H9 (cell line): Measurements from ENCODE around the gene CAMK1. TPM values are rescaled to one million over a fixed set of nuclear protein-coding genes. Genes with fewer than 3 reads are reported as not detected.

Source experiments
- DNase-seq: peaks from one replicate; pipeline ENCODE4 v3.0.0-alpha.2; 2017
- H2AFZ ChIP-seq: one replicate; pipeline ENCODE4 v1.6.1; 2013; ENCODE audit warnings: mild to moderate bottlenecking, low read length, control low read depth, moderate library complexity
- H2AK5ac ChIP-seq: 2 replicates; pipeline ENCODE4 v1.6.1; 2013; ENCODE audit warnings: low read length, control low read depth, mixed read lengths; ENCODE audit not compliant: insufficient read length
- H2BK120ac ChIP-seq: one replicate; pipeline ENCODE4 v1.6.1; 2013; ENCODE audit warnings: low read depth, mild to moderate bottlenecking, low read length, control low read depth, inconsistent platforms; ENCODE audit not compliant: poor library complexity, severe bottlenecking
- H2BK12ac ChIP-seq: 2 replicates; pipeline ENCODE4 v1.6.1; 2013; ENCODE audit warnings: low read length, control low read depth, mixed read lengths, low read depth; ENCODE audit not compliant: insufficient read length
- H2BK15ac ChIP-seq: 2 replicates; pipeline ENCODE4 v1.6.1; 2013; ENCODE audit warnings: low read depth, low read length, control low read depth
- H2BK20ac ChIP-seq: one replicate; pipeline ENCODE4 v1.6.1; 2013; ENCODE audit warnings: low read depth, mild to moderate bottlenecking, low read length, control low read depth, inconsistent platforms; ENCODE audit not compliant: poor library complexity, severe bottlenecking
- H2BK5ac ChIP-seq: 2 replicates; pipeline ENCODE4 v1.6.1; 2013; ENCODE audit warnings: low read length, control low read depth, mixed read lengths; ENCODE audit not compliant: insufficient read length
- H3K14ac ChIP-seq: 2 replicates; pipeline ENCODE4 v1.6.1; 2013; ENCODE audit warnings: low read length, control low read depth; ENCODE audit not compliant: insufficient read depth
- H3K18ac ChIP-seq: 2 replicates; pipeline ENCODE4 v1.6.1; 2013; ENCODE audit warnings: low read depth, mild to moderate bottlenecking, mixed read lengths, low read length, control low read depth; ENCODE audit not compliant: insufficient read length
- H3K23ac ChIP-seq: 2 replicates; pipeline ENCODE4 v1.6.1; 2013; ENCODE audit warnings: low read length, control low read depth, mixed read lengths, low read depth; ENCODE audit not compliant: insufficient read length
- H3K23me2 ChIP-seq: 2 replicates; pipeline ENCODE4 v1.6.1; 2013; ENCODE audit warnings: low read depth, mild to moderate bottlenecking, mixed read lengths, low read length, control low read depth; ENCODE audit not compliant: insufficient read length, poor library complexity, severe bottlenecking
- H3K27ac ChIP-seq: 2 replicates; pipeline ENCODE4 v1.5.1; 2013; ENCODE audit warnings: low read length, control low read depth, mixed read lengths, low read depth; ENCODE audit not compliant: insufficient read length
- H3K27me3 ChIP-seq: 2 replicates; pipeline ENCODE4 v1.6.1; 2013; ENCODE audit warnings: low read length, control low read depth, inconsistent platforms; ENCODE audit not compliant: insufficient read depth
- H3K4ac ChIP-seq: 2 replicates; pipeline ENCODE4 v1.6.1; 2013; ENCODE audit warnings: low read depth, mild to moderate bottlenecking, control low read depth, inconsistent platforms, low read length, moderate library complexity
- H3K4me1 ChIP-seq: 2 replicates; pipeline ENCODE4 v1.6.1; 2013; ENCODE audit warnings: low read length, control low read depth, inconsistent platforms; ENCODE audit not compliant: insufficient read depth
- H3K4me2 ChIP-seq: 2 replicates; pipeline ENCODE4 v1.6.1; 2013; ENCODE audit warnings: low read length, control low read depth, mixed read lengths; ENCODE audit not compliant: insufficient read length, insufficient read depth
- H3K56ac ChIP-seq: 2 replicates; pipeline ENCODE4 v1.6.1; 2013; ENCODE audit warnings: low read depth, mild to moderate bottlenecking, mixed read lengths, low read length, control low read depth; ENCODE audit not compliant: insufficient read length
- H3K79me1 ChIP-seq: 2 replicates; pipeline ENCODE4 v1.6.1; 2013; ENCODE audit warnings: low read depth, mild to moderate bottlenecking, moderate library complexity, low read length, control low read depth, inconsistent platforms; ENCODE audit not compliant: insufficient read depth, poor library complexity, severe bottlenecking
- H3K79me2 ChIP-seq: 2 replicates; pipeline ENCODE4 v1.6.1; 2013; ENCODE audit warnings: low read length, control low read depth, inconsistent platforms; ENCODE audit not compliant: insufficient read depth
- H3K9ac ChIP-seq: 2 replicates; pipeline ENCODE4 v1.6.1; 2013; ENCODE audit warnings: low read length, control low read depth, mixed read lengths; ENCODE audit not compliant: insufficient read length; ENCODE audit errors: extremely low read depth
- H3K9me3 ChIP-seq: one replicate; pipeline ENCODE4 v1.6.1; 2013; ENCODE audit warnings: low read depth, low read length, inconsistent platforms; ENCODE audit not compliant: control insufficient read depth
- H3T11ph ChIP-seq: one replicate; pipeline ENCODE4 v1.6.1; 2013; ENCODE audit warnings: mild to moderate bottlenecking, low read length, control low read depth, inconsistent platforms
- H4K20me1 ChIP-seq: one replicate; pipeline ENCODE4 v1.6.1; 2013; ENCODE audit not compliant: control insufficient read depth, insufficient read length, insufficient read depth
- H4K5ac ChIP-seq: 2 replicates; pipeline ENCODE4 v1.6.1; 2013; ENCODE audit warnings: low read depth, mild to moderate bottlenecking, mixed read lengths, low read length, control low read depth; ENCODE audit not compliant: insufficient read length
- H4K8ac ChIP-seq: replicated peaks from 2 replicates; pipeline ENCODE4 v1.6.1; 2013; ENCODE audit warnings: low read length, control low read depth, mixed read lengths, low read depth; ENCODE audit not compliant: insufficient read length
- H4K91ac ChIP-seq: 2 replicates; pipeline ENCODE4 v1.6.1; 2013; ENCODE audit warnings: low read depth, mild to moderate bottlenecking, moderate library complexity, mixed read lengths, low read length, control low read depth; ENCODE audit not compliant: insufficient read length
- H3K27ac Mint-ChIP-seq, 3 experiments: 2 replicates in 2 of 3; 3 replicates in 1 of 3; pipeline ENCODE4 v1.8.0; 2020 to 2021; ENCODE audit warnings: mixed read lengths in 3 of 3, mild to moderate bottlenecking in 1 of 3, moderate library complexity in 1 of 3
- H3K27me3 Mint-ChIP-seq: 2 replicates; pipeline ENCODE4 v1.8.0; 2021; ENCODE audit warnings: low read depth, mild to moderate bottlenecking, moderate library complexity, mixed read lengths
- H3K36me3 Mint-ChIP-seq, 3 experiments: 2 replicates in 2 of 3; 3 replicates in 1 of 3; pipeline ENCODE4 v1.8.0; 2020 to 2021; ENCODE audit warnings: low read depth in 3 of 3, mixed read lengths in 3 of 3; ENCODE audit not compliant: insufficient read depth in 1 of 3
- H3K4me1 Mint-ChIP-seq, 2 experiments: 2 replicates each; pipeline ENCODE4 v1.8.0; 2020; ENCODE audit warnings: mixed read lengths in 2 of 2
- H3K4me3 Mint-ChIP-seq, 2 experiments: 2 replicates in 1 of 2; 3 replicates in 1 of 2; pipeline ENCODE4 v1.8.0; 2020 to 2021; ENCODE audit warnings: mild to moderate bottlenecking in 2 of 2, mixed read lengths in 2 of 2, moderate library complexity in 1 of 2
- H3K9me3 Mint-ChIP-seq, 2 experiments: 2 replicates in 1 of 2; 3 replicates in 1 of 2; pipeline ENCODE4 v1.8.0; 2020; ENCODE audit warnings: mild to moderate bottlenecking in 2 of 2, mixed read lengths in 2 of 2, moderate library complexity in 1 of 2
- CTCF ChIP-seq: fragments of 200-600 bp; sonication (generic); conservative IDR thresholded peaks from 3 replicates; pipeline ENCODE4 v1.8.0; 2021; ENCODE audit warnings: antibody characterized with exemption, mild to moderate bottlenecking
- WGBS: extraction: QIAGEN DNeasy Blood & Tissue Kit; methylation state at CpG from one replicate; pipeline ENCODE4 v1.1.7; 2013; ENCODE audit warnings: missing lambda C conversion rate, low lambda C conversion rate, mixed read lengths; ENCODE audit not compliant: insufficient read length; ENCODE audit errors: extremely low coverage; 5-methylcytosine and 5-hydroxymethylcytosine counted together
- total RNA-seq: library from RNA; stranded (reverse); gene quantifications from 2 replicates; pipeline ENCODE4 v1.2.1, GENCODE V29; 2021

The CAMK1 gene
- total RNA-seq, 1 experiment from 2014 or later = 9.2 TPM

- Mint-ChIP-seq H3K4me3 (no peak overlapping the region), H3K9me3 (no peaks in the 10 kb centered on the region), H3K4me1 (peaks cover 7 to 8% of the 10 kb centered on the region in 2 experiments; a peak in 3 of 4 replicates), H3K27me3 (peaks cover 9% of the 10 kb centered on the region), H3K36me3 (peaks cover 10 to 39% (median 32%) of the 10 kb centered on the region in 3 experiments; a peak in 6 of 7 replicates), H3K27ac (no peak overlapping the region)
- Histone ChIP-seq H3K79me1 (no peaks in the 10 kb centered on the region), H4K91ac (no peak overlapping the region), H2BK15ac (no peak overlapping the region), H4K5ac (no peak overlapping the region), H2BK5ac (no peak overlapping the region), H2AK5ac (no peak overlapping the region), H2AFZ (no peak overlapping the region), H3K4ac (no peak overlapping the region), H3K4me2 (no peak overlapping the region), H3K9me3 (no peaks in the 10 kb centered on the region), H3T11ph (no peak overlapping the region), H3K56ac (no peak overlapping the region), H3K18ac (no peak overlapping the region), H2BK20ac (no peak overlapping the region), H2BK120ac (no peak overlapping the region), H2BK12ac (no peak overlapping the region), H3K23me2 (no peaks in the 10 kb centered on the region), H4K20me1 (no peaks in the 10 kb centered on the region), H3K27ac (no peak overlapping the region), H4K8ac (no peak overlapping the region), H3K27me3 (no peaks in the 10 kb centered on the region; the same call in 1 of the 2 replicates), H3K79me2 (no peaks in the 10 kb centered on the region), H3K23ac (no peak overlapping the region), H3K9ac (no peak overlapping the region), H3K14ac (no peak overlapping the region), H3K4me1 (no peaks in the 10 kb centered on the region)
- no peak for DNase-seq
- TF ChIP-seq CTCF = no peak
- WGBS = no CpG with 5 or more reads among the region's 6 CpGs
Observed at GRCh38 chr3:9779075-9779593, 9.4 kb upstream of the CAMK1 start.
